Measurements from ENCODE around the gene PNMA8B.

The PNMA8B gene

DNA sequence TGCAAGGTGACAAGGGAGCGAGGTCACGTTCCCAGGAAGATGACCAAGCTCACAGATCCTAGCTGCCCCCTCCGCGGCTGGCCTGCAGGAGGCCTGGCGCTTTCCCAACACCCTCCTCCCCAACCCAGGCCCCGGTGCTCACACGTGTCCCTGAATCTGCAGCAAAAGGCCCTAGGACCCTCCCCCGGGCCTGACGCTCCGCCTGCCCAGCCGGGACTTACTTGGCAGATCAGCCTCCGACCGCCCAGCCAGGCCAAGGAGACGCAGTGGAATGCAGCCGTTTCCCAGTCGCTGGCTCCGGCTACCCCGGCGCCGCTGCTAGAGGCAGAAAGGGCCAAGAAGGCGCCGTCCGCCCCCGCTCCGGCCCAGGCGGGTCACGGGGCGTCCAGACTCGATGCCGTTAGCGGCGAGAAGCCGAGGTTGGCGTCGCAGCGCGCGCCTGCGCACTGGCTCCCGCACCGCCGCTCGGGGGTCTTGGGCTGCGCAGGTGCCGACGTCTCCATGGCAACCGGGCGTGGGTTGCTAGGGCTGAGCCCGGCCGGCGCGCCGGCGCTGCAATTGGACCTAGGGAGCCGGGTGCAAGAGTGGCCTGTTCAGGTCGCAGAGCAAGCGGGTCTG, 24.4 kb downstream of the PNMA8B start, which contains the start of gene PNMA8A:
Gene PNMA8A (minus strand): TSS at position 448 of the 618 bp plus-strand sequence. CDS start 528 bp downstream, outside the sequence.
- peaks cover 43% of the 10 kb centered on the region for H3K36me3 Mint-ChIP-seq (ENCODE audit: low read depth)
- TF ChIP-seq, protein P1, sequence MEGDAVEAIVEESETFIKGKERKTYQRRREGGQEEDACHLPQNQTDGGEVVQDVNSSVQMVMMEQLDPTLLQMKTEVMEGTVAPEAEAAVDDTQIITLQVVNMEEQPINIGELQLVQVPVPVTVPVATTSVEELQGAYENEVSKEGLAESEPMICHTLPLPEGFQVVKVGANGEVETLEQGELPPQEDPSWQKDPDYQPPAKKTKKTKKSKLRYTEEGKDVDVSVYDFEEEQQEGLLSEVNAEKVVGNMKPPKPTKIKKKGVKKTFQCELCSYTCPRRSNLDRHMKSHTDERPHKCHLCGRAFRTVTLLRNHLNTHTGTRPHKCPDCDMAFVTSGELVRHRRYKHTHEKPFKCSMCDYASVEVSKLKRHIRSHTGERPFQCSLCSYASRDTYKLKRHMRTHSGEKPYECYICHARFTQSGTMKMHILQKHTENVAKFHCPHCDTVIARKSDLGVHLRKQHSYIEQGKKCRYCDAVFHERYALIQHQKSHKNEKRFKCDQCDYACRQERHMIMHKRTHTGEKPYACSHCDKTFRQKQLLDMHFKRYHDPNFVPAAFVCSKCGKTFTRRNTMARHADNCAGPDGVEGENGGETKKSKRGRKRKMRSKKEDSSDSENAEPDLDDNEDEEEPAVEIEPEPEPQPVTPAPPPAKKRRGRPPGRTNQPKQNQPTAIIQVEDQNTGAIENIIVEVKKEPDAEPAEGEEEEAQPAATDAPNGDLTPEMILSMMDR (IDR thresholded peaks at IDR 0.05) = no peak
- peaks cover 20% of the 10 kb centered on the region for H3K27me3 Mint-ChIP-seq (ENCODE audit: low read depth, poor library complexity)
- H3K9me3 Mint-ChIP-seq = no peaks in the 10 kb centered on the region
- peak; percentile 94 for DNase-seq
- peaks cover 67% of the 10 kb centered on the region for H3K4me1 Mint-ChIP-seq
- H3K27ac Mint-ChIP-seq = no peak within 1 kb of the TSS
- peak within 1 kb of the TSS; percentile 81 for H3K4me3 Mint-ChIP-seq

DNA sequence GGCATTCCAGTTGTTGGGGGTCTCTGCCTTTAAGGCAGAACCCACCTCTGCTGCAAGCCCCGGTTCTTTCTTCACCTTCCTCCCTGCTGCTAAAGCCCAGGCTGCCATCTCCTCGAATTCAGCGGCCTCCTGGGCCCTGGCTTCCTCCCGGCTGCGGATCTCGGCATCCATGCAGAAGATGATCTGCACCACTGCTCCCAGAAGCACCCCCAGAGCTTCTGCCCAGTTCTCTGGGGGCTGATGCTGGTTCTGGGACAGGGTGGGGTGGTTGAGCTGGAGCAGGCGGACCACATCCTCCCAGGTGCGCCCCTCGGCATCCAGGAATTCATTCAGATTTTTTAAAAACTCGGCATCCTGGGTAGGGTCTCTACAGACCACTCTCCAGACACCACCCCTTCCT, 25.3 kb downstream of the PNMA8B start:
- Mint-ChIP-seq H3K4me3 (peak overlapping the region; percentile 81), H3K4me1 (peaks cover 68% of the 10 kb centered on the region), H3K27ac (no peak overlapping the region), H3K36me3 (ENCODE audit: low read depth) (peaks cover 51% of the 10 kb centered on the region), H3K27me3 (ENCODE audit: low read depth, poor library complexity) (peaks cover 24% of the 10 kb centered on the region), H3K9me3 (no peaks in the 10 kb centered on the region)
- TF ChIP-seq, protein P1 (IDR thresholded peaks at IDR 0.05) = no peak
- DNase-seq = no peak

DNA sequence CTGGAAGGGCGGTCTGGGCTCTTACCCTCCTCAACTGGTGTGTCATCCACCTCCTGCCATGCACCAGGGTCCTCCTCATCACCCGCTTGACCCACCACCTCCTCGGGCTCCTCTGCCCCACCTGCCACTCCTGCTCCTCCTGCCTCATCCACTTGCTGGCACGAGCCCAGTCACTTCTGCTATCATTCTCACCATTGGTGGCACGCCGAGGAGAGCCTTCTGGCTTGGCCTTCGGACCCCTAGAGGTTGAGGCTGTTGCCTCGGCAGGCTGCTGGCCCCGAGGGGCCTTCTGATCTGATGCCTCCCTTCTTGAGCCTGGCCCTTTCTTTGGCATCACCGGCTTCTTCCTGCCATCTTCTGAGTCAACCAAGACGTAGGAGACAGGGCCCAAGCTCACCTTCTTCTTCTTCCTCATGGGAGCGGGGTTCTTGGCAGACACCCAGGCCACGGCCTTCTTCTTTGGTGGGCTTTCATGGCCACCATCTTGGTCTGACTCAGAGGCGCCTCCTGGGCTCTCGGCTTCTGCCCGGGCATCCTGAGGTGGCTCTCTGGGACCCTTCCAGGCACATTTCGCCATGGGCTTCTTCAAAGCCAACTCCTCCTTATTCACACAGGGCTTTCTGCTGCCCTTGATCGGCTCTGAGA, 26.0 kb downstream of the PNMA8B start:
- TF ChIP-seq, protein P1 (IDR thresholded peaks at IDR 0.05) = no peak
- H3K9me3 Mint-ChIP-seq = no peaks in the 10 kb centered on the region
- H3K27me3 Mint-ChIP-seq (ENCODE audit: low read depth, poor library complexity) = peaks cover 24% of the 10 kb centered on the region
- H3K27ac Mint-ChIP-seq = no peak overlapping the region
- H3K4me3 Mint-ChIP-seq = peak overlapping the region; percentile 32
- peaks cover 58% of the 10 kb centered on the region for H3K36me3 Mint-ChIP-seq (ENCODE audit: low read depth)
- peaks cover 75% of the 10 kb centered on the region for H3K4me1 Mint-ChIP-seq
- DNase-seq = no peak

DNA sequence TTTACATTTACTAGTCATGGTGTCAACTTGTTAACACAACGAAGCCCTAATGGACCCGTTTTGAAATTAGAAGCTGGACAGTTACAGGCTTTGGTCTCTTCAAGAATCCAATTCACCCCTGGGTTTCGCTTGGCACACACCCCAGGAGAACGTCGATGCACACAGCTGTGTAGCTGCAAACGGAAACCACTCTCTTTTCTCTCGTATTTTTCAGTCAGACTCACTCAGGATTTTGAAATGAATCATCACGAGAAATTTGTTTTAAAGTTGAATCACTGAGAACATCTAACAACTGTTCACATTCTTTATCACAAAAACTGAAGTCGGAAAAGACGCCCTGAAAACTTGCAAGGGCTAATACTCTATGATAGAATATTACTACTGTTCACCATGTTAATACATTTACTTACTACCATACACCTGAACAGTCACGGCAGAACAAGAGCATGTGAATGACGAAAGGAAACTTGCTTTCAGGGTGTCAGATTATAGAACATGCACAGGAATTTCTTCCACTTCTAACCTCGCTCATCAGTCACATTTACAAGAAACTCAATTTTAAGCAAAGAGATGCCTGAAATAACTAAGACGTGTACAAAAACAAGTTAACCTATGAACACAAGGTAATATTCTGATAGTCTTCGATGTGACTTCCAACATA, 29.0 kb downstream of the PNMA8B start:
- Mint-ChIP-seq H3K4me3 (no peak overlapping the region), H3K4me1 (peaks cover 51% of the 10 kb centered on the region), H3K36me3 (ENCODE audit: low read depth) (peaks cover 75% of the 10 kb centered on the region), H3K27me3 (ENCODE audit: low read depth, poor library complexity) (peaks cover 7% of the 10 kb centered on the region), H3K9me3 (no peaks in the 10 kb centered on the region), H3K27ac (no peak overlapping the region)
- TF ChIP-seq, protein P1 (IDR thresholded peaks at IDR 0.05) = no peak
- DNase-seq = no peak

DNA sequence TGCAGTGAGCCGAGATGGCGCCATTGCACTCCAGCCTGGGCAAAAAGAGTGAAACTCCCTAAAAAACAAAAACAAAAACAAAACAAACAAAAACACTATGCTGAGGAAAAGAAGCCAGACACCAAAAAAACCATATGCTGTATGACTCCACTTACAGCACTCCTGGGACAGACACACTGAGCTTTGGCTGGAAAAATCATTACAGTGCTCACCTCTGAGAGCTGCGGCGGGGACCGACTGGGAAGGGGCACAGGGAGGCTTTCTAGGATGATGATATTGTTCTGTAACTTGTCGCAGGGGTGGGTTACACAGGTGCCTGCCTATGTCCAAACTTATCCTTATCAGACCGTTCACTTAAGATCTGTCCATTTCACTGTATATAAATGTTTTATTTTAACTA, 32.2 kb downstream of the PNMA8B start:
- Mint-ChIP-seq H3K4me3 (no peak overlapping the region), H3K27ac (no peak overlapping the region), H3K9me3 (no peaks in the 10 kb centered on the region), H3K27me3 (ENCODE audit: low read depth, poor library complexity) (peaks cover 10% of the 10 kb centered on the region), H3K36me3 (ENCODE audit: low read depth) (peaks cover 55% of the 10 kb centered on the region), H3K4me1 (peaks cover 32% of the 10 kb centered on the region)
- DNase-seq = no peak
- TF ChIP-seq, protein P1 (IDR thresholded peaks at IDR 0.05) = no peak
